Skeletal muscle tissue (tissue), 4 donors: Measurements from ENCODE around the gene RASA3. TPM values are rescaled to one million over a fixed set of nuclear protein-coding genes. Genes with fewer than 3 reads are reported as not detected.

Experiments
- H3K27ac ChIP-seq: one replicate; pipeline ENCODE4 v1.7.0; 2013; ENCODE audit warnings: mild to moderate bottlenecking, low read depth, low read length, inconsistent platforms
- H3K27me3 ChIP-seq, 3 donors: one replicate each; pipeline ENCODE4 v1.7.0; 2013; ENCODE audit warnings: low read length in 3 of 3; ENCODE audit not compliant: control insufficient read depth in 3 of 3, insufficient read depth in 3 of 3
- H3K36me3 ChIP-seq, 3 donors: one replicate each; pipeline ENCODE4 v1.7.0; 2013; ENCODE audit warnings: low read length in 3 of 3; ENCODE audit not compliant: control insufficient read depth in 3 of 3, insufficient read depth in 3 of 3
- H3K4me1 ChIP-seq, 3 donors: one replicate each; pipeline ENCODE4 v1.7.0; 2013; ENCODE audit warnings: low read length in 3 of 3, mild to moderate bottlenecking in 3 of 3; ENCODE audit not compliant: control insufficient read depth in 3 of 3, insufficient read depth in 3 of 3
- H3K4me3 ChIP-seq, 3 donors: one replicate each; pipeline ENCODE4 v1.7.0; 2013; ENCODE audit warnings: low read length in 3 of 3
- H3K9ac ChIP-seq, 3 donors: one replicate each; pipeline ENCODE4 v1.7.0; 2013; ENCODE audit warnings: low read length in 3 of 3, mild to moderate bottlenecking in 3 of 3, moderate library complexity in 2 of 3, low read depth in 1 of 3
- H3K9me3 ChIP-seq, 3 donors: one replicate each; pipeline ENCODE4 v1.7.0; 2013; ENCODE audit warnings: low read length in 3 of 3; ENCODE audit not compliant: control insufficient read depth in 3 of 3
- total RNA-seq: library from RNA; depleted of rRNA; stranded (reverse); fragments of >200 nt; gene quantifications from one replicate; pipeline ENCODE4 v1.2.3, GENCODE V29; 2014
- donor health status: Osteomylitis.

Gene RASA3
- total RNA-seq, 1 donor from 2014 or later: 14.1 TPM

DNA sequence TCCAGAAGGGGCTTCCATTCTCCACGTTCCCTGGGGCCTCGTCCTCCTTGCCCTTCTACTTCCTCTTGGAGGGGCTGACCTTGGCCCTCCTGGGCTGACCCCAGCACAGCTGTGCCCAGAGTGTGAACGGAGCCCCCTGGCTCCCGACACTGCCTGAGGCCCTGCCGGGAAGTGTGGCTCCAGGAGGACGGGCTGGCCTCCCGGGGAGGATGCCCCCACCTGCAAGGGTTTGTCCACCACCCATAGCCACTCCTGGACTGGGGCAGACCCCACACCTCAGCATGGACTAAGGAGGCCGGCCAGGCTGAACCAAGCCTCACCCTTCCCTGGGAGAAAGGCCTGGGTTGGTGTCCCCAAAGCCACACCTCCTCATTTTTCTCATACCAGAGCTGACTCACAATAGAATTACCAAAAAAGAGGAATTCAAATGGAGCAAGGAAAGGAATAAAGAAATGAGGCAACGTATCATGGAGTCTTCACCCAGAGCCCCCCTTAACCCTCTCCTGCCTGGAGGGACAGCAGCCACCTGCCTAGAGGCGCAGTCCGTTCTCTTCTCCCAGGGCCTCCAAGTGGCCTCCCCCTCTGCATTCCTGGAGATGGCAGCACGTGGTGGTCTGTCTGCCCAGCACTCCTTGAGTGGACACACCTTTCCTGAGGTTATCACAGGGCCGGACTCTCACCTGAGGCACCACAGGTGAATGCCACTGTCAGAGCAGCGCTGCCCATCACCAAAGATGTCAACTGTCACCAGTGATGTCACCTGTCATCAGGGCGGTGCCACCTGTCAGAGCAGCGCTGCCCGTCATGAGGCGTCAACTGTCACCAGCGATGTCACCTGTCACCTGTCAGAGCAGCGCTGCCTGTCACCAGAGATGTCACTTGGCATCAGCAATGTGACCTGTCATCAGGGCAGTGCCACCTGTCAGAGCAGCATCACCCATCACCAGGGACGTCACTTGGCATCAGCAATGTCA lies 155.4 kb downstream of the RASA3 start:
- Histone ChIP-seq H3K4me3 (no peak overlapping the region), H3K36me3 (peaks cover 40 to 53% (median 46%) of the 10 kb centered on the region in 3 donors), H3K27ac (peak overlapping the region; percentile 19), H3K9ac (no peak overlapping the region), H3K9me3 (no peaks in the 10 kb centered on the region), H3K27me3 (no peaks in the 10 kb centered on the region), H3K4me1 (peaks cover 0 to 5% (median 0%) of the 10 kb centered on the region in 3 donors)

DNA sequence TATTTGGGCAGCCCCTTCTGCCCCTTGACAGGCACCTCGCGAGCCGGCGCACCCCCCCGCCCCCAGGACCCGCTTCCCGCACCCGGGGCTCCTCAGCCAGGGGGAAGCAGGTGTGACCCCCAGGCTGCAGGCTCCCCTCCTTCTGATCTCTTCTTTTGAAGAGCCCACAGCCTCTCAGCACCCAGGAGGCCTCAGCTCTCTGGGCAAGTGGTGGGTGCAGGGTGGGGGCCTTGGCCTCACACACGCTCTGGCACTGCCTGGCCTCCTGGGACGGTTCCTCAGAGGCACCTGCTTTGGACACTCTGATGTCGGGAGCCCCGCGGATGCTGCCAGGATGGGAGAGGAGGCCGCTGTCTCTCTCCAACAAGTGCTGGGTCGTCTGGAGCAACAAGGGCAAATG lies 157.0 kb downstream of the RASA3 start:
- Histone ChIP-seq H3K4me1 (peaks cover 15 to 16% (median 15%) of the 10 kb centered on the region in 3 donors), H3K27me3 (no peaks in the 10 kb centered on the region), H3K9me3 (no peaks in the 10 kb centered on the region), H3K9ac (no peak overlapping the region), H3K36me3 (peaks cover 32 to 43% (median 43%) of the 10 kb centered on the region in 3 donors), H3K27ac (no peak overlapping the region), H3K4me3 (no peak overlapping the region)

DNA sequence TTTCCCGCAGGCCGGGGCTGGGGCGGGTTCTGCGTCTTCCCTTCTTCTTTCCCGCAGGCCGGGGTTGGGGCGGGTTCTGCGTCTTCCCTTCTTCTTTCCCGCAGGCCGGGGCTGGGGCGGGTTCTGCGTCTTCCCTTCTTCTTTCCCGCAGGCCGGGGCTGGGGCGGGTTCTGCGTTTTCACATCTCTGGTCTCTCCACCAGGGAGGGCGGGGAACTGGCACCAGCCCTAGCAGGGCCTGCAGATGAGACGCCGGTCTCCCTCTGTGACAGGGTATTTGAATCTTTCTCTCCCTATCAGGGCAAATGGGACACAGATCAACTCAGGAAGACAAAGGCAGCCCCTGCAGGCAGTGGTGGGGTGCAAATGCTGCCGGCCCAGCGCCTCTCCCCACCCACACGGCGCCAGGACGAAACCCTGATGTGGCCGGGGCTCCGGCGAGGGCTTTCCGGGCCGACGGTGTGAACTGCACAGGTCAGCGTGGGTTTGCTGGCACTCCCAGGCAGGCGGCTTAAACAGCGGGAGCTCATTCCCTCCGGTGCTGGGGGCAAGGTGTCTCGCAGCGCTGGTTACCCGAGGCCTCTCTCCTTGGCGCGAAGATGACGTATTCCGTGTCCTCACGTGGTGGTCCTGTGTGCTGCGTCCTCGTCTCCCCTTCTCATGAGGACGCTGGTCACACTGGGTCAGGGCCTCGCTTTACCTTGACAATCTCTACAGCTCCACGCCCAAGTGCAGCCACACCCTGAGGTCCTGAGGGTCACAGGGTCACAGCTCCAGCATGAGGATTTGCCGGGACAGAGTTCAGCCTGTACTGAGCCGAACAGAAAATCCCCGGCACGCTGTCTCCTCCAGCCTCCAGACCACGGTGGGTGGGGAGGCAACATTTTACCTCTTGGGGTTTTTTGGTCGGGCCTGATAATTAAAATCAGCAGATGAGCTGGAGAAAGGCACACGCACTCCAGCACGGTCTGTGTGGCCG lies 157.8 kb downstream of the RASA3 start:
- Histone ChIP-seq H3K9me3 (no peaks in the 10 kb centered on the region), H3K4me3 (no peak overlapping the region), H3K27me3 (no peaks in the 10 kb centered on the region), H3K9ac (no peak overlapping the region), H3K36me3 (peaks cover 24 to 34% (median 34%) of the 10 kb centered on the region in 3 donors), H3K27ac (no peak overlapping the region), H3K4me1 (peaks cover 15 to 19% (median 15%) of the 10 kb centered on the region in 3 donors)

DNA sequence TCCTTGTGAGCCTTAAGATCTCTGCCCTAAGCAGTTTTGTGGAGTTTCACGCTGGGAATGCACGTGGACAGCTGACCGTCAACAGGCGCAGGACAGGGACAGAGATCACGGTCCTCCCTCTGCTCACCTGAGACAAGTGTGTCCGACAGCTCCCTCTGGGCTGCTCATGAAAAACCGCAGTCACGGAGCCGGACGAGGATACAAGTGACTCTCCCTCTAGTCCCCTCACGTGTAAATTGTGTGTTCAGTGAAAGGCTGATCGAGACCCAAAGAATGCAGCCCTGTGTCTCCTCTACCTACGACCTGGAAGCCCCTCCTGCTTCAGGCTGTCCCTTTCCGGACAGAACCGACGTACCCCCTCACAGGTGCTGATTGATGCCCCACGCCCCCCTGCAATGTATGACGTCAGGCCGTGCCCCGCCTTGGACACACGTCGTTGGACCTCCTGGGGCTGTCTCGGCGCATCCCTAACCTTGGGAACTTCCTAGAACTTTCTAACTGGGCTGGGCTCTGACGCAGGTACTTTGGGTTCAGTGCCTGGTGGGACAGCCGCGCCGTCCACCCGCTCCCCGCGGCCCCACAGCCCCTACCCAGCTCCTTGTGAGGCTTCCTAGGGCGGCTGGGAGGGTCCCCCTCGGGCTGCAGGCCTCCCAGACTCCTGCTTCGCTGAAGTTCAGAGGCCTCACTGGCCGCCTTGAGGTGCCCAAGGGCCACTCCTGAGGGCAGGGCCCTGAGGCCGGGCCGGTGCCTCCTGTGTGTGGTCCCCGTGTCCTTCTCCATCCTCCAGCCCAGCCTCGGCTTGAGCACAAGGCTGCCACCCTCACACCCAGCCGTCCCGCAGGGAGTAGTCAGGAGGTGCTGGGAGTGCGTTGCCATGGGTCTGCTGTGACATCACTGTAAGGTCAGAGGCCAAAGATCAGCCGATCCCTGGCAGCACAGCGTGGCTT lies 158.9 kb downstream of the RASA3 start, which contains the start of gene C13orf46:
C13orf46 (minus strand) TSS at position 859 of the 947 bp plus-strand sequence; CDS start at position 780, 79 bp downstream.
- peaks cover 15 to 19% (median 15%) of the 10 kb centered on the region in 3 donors for H3K4me1 ChIP-seq
- no peaks in the 10 kb centered on the region for H3K27me3 ChIP-seq
- no peak within 1 kb of the TSS for H3K27ac ChIP-seq
- H3K9me3 ChIP-seq: no peaks in the 10 kb centered on the region
- H3K36me3 ChIP-seq: peaks cover 14 to 25% (median 23%) of the 10 kb centered on the region in 3 donors
- H3K9ac ChIP-seq: no peak within 1 kb of the TSS
- H3K4me3 ChIP-seq: no peak within 1 kb of the TSS

DNA sequence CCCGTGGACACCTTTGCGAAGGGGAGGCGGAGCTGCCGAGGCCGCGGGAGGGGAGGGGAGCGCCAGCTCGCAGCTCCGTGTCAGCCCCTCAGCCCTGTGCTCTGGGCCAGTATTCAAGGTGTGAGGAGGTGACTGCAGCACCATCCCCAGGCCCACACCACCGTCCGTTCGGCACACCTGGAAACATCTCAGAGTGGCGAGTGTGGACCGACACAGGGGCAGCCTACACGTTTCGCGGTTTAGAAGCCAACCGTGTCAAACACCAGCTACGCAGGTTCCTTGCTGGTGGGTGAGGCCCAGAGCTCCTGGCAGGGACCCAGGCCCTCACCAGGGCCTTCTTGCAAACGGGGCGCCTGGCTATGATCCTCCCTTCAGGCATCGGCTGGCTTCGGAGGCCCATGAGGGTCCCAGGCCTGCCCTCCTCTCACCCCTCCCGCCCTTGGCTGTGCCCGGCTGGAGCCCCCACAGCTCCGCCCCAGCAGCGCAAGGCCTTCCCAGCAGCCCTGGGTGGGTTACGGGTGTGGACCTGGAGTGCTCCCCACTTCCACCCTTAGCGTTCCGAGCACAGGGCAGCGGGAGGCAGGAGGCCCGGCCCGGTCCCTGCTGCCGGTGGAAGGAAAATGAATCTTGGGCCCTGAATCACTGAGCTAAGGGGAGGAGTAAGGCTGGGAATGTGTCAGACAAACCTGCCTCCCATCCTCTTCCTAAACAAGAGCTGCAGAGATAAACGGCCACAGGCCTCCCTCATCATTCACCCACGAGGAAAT lies 159.8 kb downstream of the RASA3 start:
- H3K9me3 ChIP-seq: no peaks in the 10 kb centered on the region
- no peaks in the 10 kb centered on the region for H3K27me3 ChIP-seq
- no peak overlapping the region for H3K9ac ChIP-seq
- peaks cover 15 to 19% (median 15%) of the 10 kb centered on the region in 3 donors for H3K4me1 ChIP-seq
- H3K4me3 ChIP-seq: no peak overlapping the region
- no peak overlapping the region for H3K27ac ChIP-seq
- peaks cover 11 to 24% (median 20%) of the 10 kb centered on the region in 3 donors for H3K36me3 ChIP-seq

DNA sequence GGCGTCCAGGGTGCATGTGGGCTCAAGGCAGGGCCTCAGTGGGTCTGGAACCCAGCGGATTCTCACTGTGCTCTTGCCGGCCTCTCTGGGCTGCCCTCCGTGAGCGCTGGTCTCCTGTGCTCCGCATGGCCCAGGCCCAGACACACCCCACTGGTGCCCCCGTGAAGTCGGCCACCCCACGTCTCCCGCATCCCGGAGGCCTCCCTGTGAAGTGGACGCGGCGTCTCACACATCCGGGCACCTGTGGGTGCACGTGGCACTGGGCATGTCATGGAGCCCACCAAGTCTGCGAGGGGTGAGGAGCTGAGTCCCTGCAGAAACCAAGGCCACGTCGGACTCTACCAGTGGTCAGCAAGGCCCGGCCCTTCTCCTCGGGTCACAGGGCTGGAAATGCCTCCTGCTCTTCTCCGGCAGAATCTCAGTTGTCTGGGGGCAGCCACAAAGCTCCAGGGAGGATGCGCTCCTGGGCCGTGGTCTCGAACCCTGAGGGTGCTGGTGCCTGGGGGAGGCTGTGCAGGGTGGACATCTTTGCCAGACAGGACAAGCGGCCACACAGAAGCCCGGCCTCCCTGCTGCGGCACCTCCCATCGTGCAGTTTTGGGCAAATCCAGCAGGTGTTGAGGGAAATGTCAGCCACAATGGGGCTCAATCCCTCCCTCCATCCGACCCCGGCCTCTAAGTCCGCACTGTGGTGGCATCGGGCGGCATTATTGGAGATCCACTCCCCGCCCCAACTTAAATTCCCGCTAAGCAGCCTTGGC lies 160.8 kb downstream of the RASA3 start:
- Histone ChIP-seq H3K9ac (peak overlapping the region in 2 of 3 donors; percentile 32 to 57), H3K36me3 (peaks cover 6 to 19% (median 15%) of the 10 kb centered on the region in 3 donors), H3K4me3 (no peak overlapping the region), H3K9me3 (no peaks in the 10 kb centered on the region), H3K27me3 (no peaks in the 10 kb centered on the region), H3K4me1 (peaks cover 15 to 17% (median 15%) of the 10 kb centered on the region in 3 donors), H3K27ac (no peak overlapping the region)

DNA sequence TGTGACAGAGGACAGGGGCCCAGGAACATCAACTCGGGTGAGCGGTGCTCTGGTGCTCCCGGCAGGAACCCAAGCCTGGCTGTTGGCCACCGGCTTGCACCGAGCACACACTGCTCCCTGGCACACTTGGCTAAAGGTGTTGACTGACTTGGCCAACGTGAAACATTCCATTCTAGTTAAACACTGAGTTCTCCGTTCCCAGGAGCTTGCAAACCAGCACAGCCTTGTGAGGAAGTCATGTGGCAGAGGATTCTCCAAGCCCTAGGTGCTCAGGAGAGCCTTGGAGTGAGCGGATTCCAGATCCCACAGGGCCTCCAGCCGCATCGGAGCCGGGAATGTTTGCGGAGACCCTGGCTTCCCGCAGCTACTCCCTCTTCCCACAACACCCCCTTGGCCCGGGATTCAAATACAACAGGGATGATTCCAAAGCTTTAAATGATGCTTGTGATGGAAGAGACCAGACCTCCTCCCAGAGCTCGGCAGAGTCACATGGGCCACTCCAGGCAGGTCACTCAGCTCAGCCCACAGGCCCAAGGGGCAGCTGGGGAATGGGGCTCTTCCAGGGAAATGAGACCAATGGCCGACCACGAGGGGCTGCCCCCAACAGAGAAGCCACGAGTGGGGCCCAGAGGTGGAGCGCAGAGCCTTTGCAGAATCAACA lies 161.5 kb downstream of the RASA3 start:
- no peak overlapping the region for H3K27ac ChIP-seq
- peak overlapping the region in 1 of 3 donors; percentile 57 for H3K9ac ChIP-seq
- no peak overlapping the region for H3K4me3 ChIP-seq
- H3K36me3 ChIP-seq: peaks cover 6 to 20% (median 15%) of the 10 kb centered on the region in 3 donors
- H3K27me3 ChIP-seq: no peaks in the 10 kb centered on the region
- no peaks in the 10 kb centered on the region for H3K9me3 ChIP-seq
- H3K4me1 ChIP-seq: peaks cover 15 to 17% (median 15%) of the 10 kb centered on the region in 3 donors
